Endometrial microvascular endothelial cells (primary cell): ENCODE data around the gene TTC28. TPM values are rescaled to one million over a fixed set of nuclear protein-coding genes. Genes with fewer than 3 reads are reported as not detected.

Experiments
- in situ Hi-C: cut with HindIII; loops from 2 replicates; pipeline ENCODE4 v1.10.0; 2017; ENCODE audit warnings: low sequenced_read_pairs, low pct_unique_long_range_greater_than_20kb; ENCODE audit errors: inconsistent ontology term
- total RNA-seq: library from RNA; depleted of rRNA; stranded (reverse); fragments of >200 nt; gene quantifications from one replicate; pipeline ENCODE4 v1.2.3, GENCODE V29; 2015; ENCODE audit errors: inconsistent ontology term

The TTC28 gene
- total RNA-seq, 1 donor from 2014 or later = 8.2 TPM

DNA sequence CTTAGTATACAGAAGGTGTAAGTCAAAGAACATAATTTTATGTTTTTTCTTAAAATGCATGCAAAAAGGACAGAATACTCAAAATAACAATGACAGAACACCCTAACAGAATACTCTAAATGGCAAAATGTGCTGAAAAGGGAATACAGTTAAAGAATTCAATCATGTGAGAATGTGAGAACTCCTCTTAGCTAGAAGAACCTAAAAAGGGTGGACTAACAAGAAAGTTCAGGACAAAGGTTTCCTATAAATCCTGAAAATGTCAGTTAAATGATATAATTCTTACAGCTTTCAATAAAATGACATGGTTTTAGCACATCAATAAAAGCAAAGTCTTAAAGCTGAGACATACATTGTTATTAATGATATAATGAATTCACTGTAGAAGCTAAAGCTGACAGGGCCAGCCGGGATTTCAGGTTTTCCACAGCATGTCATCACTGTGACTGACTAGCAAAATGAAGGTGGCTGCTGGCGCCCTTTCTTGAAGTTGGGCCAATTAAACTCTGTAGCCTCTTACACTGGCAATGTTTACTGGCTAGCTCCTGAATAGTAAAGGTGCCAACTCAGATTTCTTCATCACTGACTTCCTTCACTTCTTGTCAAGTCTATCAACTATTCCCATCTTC, 244.4 kb downstream of the TTC28 start:
- in situ Hi-C loops = no loop called here

DNA sequence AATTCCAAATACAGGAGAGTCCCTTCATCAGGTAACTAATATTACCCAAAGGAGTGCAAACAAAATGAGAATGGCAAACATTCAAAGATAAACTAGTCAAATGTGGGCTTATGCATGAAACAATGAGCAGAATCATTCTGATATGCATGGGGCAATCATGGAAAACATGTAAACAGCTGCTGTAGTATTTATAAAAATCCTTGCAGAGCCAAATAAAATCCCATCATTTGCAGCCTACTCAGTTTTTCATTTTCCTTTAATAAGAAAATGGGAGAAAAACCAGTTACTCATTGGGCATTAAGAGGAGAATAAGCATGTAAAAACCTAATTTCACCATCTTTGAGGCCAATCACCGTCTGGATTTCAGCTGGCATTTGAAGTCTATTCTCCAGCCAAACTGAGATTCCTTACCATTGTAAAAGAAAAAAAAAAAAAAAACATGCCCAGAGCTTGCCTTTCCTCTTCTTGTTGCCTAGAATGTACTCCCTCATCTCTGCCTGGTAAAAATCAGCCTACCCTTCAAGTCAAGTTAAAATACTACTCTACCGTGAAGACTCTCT, 249.1 kb downstream of the TTC28 start:
- in situ Hi-C loops = no loop called here

DNA sequence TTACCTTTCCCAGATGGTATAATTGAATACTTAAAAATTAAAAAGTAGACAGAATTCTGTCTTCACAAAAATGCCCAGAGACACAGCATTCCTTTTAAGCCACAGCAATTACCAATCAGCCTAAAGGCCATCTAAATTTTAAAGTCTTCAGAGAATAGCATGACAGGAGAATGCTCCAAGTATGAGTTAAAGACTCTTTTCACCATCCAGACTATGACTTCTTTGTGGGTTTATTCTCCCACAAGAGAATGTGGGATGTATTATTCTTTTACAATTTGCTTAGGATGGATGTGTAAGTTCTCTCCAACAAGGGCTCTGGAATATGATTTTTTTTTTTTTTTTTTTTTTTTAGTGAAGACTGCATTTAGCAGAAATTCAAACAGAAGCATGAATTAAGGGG, 249.9 kb downstream of the TTC28 start:
- in situ Hi-C loops = no loop called here

DNA sequence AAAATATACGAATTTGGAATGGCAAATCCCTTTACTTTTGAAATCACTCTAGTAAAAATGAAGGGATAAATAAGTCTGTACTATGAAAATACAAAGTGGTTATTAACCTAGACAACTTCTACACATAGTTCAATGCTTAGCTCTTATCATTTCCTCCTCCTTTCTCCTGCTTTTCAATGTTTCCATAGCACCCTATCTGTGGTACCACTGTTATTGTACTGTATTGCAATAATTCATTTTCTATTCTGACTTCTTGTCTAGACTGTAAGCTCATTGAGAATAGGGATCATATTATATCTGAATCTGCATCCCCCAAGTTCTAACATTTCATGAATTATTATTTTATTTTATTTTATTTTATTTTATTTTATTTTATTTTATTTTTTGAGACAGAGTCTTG, 251.4 kb downstream of the TTC28 start:
- in situ Hi-C loops = no loop called here

DNA sequence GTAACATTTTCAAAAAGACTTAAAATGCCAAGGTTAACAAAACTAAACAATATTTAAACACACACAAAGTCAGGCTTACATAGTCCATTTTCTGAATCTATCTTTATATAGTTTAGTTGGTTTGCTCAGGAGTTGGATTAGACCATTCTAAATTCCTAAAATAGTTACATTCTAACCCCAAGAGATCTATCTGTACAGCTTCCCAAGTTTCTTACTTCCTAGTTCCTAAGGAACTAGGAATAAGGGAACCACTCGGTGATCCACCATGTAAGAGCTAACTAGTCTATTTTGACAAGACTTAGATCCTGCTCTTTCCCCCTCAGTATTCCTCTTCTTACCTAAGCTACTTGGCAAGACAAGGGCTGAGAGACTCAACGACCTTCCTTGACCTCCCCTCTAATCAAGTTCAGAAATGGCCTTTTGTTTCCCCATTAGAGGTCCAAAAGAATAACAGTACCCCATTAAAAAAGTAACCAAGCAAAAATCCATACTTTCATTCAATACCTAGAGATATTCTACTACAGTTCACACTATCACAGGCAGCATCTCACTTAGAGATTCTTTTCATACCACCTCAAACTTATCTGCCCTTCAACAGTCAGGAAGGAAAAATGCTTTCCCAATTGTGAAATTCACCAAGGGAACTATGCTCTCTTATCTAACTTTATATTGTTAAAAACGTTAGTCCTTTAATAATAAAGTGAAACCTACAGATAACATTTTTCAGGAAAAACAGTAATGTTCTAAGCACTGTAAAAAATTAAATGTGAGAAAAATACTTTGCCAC, 253.1 kb downstream of the TTC28 start:
- in situ Hi-C loops = no loop called here

DNA sequence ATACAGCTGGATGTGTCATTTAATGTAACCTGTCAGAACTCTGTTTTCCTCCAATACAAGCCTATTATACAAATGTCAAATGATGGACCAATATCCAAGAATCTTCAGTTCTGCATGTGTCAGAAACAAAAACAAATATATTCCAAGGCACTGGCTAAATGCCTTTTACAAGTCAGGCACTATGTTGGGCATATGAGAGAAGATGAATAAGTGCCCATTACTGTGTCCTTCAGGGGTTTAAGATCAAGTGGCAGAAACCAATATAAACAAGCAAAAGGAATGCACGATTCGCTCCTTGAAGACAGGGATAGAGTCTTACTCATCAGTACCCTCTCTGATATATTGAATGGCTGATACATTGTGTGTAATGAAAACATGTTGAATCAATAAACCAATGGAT, 254.4 kb downstream of the TTC28 start:
- in situ Hi-C loops = no loop called here

DNA sequence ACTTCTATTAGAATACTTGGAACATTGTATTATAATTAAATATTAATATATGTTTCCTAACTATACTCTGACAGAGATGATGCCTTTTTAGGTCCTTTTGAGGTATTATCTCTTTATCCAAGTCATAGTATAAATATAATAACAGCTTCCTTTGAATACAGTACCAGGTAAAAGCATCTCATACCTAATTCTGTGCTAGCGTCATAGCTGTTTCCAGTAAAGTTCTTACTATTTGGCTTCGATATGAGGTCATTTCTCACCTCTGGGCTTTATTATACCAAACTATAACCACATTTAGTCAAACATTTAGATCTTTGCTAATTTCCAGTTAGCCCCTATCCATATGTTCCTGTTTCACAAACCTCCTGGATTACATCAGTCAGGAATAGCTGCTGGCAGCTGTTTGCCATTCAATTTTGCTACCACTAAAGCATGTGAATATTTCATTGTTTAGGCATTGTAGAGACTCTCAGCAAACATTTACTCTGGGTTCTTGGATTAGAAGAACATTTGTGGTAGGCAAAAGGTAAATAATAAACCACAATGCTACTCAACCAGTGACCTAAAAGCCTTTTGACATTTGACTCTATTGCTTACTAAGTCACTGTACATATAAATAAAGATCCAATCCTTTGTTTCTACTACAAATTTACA, 255.1 kb downstream of the TTC28 start:
- in situ Hi-C loops = no loop called here

DNA sequence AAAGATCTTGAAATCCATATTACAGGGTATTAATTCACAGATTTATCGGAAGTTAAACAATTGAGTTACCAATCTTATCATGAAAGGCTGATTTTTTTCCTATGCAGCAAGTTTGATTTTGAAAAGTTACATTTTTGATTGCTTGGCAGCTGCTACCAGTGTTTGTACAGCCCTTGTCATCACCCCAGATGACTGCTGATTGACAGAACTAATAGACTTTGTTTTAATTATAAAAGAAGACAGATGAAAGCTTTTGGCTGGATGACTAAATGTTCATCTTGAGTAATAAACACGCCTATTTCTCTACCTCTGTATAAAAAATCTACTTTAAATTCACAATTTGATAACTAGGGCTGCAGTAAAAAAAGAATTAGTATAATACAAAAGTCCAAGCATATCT, 259.7 kb downstream of the TTC28 start:
- in situ Hi-C loops = no loop called here

DNA sequence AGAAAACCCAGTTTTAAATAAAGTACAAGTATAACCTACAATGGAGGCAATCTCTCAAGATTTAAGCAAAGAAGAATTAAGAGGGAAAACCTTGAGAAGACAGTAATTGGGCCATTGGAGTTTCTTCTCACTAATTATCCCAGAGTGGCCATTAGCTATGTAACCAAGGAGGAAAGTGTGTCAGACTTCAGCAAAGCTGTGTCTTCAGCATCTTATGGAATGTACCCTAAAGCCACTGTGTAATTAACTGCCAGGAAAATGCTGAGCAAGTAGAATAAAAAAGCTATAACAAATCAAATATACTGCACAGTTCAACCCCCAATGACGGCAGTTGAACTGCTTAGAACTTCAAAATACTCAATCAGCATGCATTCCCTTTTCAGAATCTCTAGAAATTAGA, 261.6 kb downstream of the TTC28 start:
- in situ Hi-C loops = no loop called here

DNA sequence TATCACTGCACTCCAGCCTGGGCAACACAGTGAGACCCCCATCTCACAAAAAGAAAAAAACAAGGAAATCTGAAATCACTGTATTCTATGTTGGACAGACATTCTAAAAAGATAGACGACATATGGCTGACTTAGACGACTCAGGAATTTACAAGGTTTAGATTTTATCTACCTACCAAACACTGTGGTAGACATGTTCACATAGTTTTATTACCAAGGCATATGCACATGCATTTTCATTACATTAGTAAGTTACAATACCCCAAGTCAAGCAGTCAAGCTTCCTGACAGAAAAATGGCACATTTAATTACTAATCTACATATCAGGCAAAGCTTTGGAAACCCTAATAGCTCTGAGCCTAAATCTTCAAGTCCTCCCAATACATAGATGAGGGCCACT, 262.2 kb downstream of the TTC28 start:
- in situ Hi-C loops = no loop called here

DNA sequence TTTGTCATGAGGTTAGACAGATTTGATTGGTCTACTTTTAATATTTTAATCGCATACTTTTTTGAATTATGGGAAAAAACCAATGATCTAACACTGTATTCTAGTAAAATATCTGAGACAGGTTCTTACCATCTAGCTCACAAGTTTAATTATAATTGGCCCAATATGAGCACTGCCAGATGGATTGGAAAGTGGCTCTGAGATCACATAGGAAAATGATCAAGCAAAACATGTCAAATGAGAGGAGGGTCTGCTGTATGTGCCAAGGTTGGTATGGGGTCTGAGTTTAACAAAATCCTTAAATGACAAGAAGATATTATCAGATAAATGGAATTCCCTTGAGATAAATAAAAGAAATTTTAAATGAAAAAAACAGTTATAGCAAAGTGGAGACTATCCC, 264.7 kb downstream of the TTC28 start:
- in situ Hi-C loops = no loop called here

DNA sequence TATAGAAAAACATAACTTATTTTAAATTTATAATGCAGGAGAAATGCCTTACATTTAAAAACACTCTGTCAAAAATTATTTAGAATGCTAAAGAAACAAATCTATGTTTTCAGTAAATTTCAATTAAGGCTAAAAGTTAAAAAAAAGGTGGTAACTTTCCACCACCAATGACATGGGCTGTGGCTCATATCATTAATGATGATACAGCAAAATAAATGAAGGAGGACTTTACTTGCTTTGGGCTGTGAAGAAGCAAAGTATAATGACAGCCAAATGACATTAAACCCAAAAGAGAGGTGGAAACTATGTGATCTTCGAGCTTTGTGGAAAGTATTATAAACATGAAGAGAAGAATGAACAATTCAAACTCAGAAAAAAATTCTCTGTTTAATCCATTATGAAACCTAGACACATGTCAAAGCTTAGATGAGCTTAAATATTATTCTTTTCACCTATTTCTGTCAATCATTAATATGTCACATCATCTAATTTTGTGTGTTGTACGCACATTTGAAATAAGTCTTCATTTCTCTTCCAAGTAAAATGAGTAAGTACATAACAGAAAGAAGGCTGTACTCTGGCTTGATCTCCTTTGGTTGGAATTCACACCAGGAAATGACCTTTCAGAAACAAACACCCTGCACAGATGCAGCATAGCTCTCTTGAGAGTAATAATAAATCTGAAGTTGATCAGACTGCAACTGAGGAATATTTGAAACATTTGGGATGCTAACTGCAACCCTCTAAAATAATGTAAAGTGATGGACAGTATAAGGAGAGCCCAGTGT, 265.8 kb downstream of the TTC28 start:
- in situ Hi-C loops = no loop called here

DNA sequence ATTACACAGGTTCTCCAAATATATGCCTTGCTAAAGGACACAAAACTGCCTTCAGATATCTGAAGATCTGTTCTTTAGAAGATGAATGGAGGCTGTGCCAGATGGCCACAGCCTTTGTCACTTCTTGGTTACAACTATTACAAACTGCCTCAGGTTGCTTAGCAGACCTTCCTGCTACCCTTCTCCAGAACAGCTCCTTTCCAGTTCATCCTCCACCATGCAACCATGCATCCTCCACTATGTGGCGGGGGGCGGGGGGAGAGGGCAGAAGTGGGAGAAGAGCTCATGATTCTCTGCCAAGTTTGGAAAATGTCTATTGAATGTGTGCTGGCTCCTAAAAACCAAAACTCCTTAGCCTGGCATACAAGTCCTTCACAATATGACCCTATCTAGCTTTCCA, 267.5 kb downstream of the TTC28 start:
- in situ Hi-C loops = no loop called here

DNA sequence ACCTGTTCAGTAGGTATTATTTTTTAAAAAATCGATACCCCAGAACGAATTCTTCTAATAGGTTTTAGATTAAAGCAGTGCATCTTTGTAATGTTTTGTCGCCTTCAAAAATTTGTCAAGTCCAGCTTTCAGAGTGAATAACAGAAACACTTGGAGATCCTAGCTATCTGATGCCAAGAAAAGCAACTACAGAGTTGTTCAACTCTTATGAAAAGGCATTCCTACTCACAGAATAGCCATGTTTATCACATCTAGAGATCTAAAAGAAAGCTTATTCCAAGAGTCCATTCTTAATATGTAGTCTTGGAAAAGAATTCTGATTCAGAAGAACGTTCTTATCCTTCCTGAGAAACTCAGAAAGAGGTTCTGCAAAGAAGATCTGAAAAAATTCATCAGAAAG, 268.5 kb downstream of the TTC28 start:
- in situ Hi-C loops = no loop called here

DNA sequence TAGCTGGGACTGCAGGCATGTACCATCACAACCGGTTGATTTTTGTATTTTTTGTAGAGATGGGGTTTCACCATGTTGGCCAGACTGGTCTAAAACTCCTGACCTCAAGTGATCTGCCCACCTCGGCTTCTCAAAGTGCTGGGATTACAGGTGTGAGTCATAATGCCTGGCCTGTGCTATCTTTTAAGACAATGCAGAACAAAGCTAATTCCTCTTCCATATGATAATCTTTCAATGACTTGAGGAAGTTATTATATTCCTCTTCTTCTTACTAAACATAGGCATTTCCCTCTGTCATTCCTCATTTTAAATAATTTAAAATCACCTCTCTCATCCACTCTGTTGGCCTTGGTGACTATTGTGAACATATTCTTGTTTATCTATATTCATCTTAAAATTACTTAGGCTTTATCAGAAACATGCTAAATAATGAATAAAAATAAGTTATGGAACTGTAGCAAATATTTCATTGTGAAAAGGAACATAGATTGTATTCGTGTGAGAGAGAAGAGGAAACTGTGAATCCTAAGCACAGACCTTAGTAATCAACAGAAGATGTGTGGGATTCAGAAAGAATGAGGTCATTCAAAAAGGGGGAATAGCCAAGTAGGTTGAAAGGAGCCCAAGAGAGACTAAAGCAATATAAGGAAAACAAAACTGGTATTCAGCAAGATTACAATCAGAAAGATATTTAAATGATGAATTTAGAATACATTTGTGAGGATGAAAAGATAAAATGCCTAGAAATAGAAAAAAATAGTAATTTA, 269.4 kb downstream of the TTC28 start:
- in situ Hi-C loops = no loop called here

DNA sequence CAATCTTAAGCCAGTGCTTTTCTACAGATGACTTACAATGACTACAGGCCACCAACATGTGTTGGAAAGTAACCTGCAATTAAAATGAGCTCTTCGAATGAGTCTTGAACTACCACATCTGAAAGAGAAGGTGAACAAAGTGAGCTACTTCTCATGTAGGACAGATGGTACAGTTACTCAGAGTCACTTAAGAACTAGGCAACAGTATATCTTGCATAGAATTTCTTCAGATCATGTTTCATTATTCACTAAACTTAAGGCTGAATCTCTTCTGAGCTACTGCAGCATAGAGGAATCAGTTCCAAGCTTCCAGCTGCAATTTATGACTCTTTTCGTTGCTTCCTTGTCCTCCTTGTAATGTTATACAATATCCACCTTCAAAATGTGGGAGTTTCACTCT, 270.9 kb downstream of the TTC28 start:
- in situ Hi-C loops = no loop called here

DNA sequence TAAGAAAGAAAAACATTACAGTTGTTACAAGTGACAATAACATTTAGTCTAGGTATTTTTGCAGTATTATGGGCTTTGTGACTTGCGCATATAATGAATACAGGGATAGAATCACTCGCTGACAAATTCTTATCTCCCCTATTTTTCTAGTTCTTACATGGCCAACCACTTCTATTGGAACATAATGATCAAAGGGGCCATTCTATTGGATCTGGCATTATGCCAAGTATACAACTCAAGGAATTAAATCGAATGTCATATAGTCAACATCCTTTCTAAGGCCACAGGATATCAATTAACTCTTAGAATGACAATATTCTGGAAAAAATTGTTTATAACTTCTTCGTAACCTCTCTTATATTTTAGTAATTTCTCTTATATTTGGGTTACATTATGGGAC, 272.0 kb downstream of the TTC28 start:
- in situ Hi-C loops = no loop called here

DNA sequence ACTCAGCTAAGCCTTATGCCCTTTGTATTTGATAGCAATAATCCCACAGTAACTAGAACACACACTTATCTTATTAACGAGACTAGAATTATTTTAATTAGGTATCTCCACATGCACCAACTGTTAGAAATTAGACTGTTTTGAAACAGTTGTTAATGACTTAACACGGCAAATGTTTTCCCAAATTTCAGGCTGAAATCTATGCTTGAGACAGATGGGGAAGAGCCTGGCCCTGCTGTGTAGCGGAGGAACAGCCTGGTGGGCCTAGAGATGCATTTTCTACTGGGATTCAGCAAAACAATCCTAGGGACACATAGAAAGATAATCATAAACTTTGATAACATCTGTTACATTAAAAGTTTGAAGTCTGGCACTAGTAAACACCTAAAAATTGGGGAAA, 273.4 kb downstream of the TTC28 start:
- in situ Hi-C loops = no loop called here

DNA sequence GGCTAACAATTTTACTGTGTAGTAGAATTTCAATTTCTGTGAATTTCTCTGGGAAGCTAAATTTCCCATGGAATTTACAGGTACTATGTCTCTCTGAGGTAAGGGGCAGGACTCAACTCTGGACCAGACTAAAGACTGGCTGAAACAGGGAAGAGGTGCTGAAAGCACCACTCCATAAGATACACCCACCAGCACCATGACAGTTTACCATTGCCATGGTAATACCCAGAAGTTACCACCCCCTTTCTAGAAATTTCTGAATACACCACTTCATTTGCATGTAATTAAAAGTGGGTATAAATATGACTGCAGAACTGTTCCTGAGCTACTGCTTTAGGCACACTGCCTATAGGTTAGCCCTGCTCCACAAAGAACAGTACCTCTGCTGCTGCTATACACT, 274.1 kb downstream of the TTC28 start:
- in situ Hi-C loops = no loop called here
